SK-N-SH treated with all-trans-retinoic acid at 6 μM for 48 hours (cell line): ENCODE data around the gene ABCC5.

Source experiments
- ATAC-seq: fragments of 200-7000 bp; cut with Tn5 transposase; 3 replicates; pipeline ENCODE4 v1.9.1; 2020; ENCODE audit warnings: mild to moderate bottlenecking, moderate library complexity
- ARNTL ChIP-seq: fragments of 450-650 bp; formaldehyde crosslinking; IDR thresholded peaks from 2 replicates; pipeline ENCODE4 v1.5.0; 2020; ENCODE audit warnings: low read depth, mild to moderate bottlenecking, moderate library complexity, borderline replicate concordance
- BACH2 ChIP-seq: fragments of 250-450 bp; sonication (Bioruptor Pico); IDR thresholded peaks from 2 replicates; pipeline ENCODE4 v1.9.0; 2021; ENCODE audit warnings: mild to moderate bottlenecking, borderline replicate concordance
- CSDC2 ChIP-seq: fragments of 250-450 bp; sonication (Bioruptor Pico); IDR thresholded peaks from 2 replicates; pipeline ENCODE4 v1.5.0; 2020; ENCODE audit warnings: mild to moderate bottlenecking, moderate library complexity
- ESRRG ChIP-seq: fragments of 250-450 bp; sonication (Bioruptor Pico); IDR thresholded peaks from 2 replicates; pipeline ENCODE4 v1.6.1; 2021; ENCODE audit warnings: mild to moderate bottlenecking
- GLIS3 ChIP-seq: fragments of 250-450 bp; sonication (Bioruptor Pico); IDR thresholded peaks from 2 replicates; pipeline ENCODE4 v1.5.0; 2020; ENCODE audit warnings: mild to moderate bottlenecking, moderate library complexity
- OSR1 ChIP-seq: fragments of 250-450 bp; sonication (Bioruptor Pico); IDR thresholded peaks from 2 replicates; pipeline ENCODE4 v1.8.0; 2022; ENCODE audit warnings: moderate library complexity, mild to moderate bottlenecking, inconsistent platforms
- PPARA ChIP-seq: fragments of 250-450 bp; sonication (Bioruptor Pico); IDR thresholded peaks from 2 replicates; pipeline ENCODE4 v1.5.0; 2020; ENCODE audit warnings: mild to moderate bottlenecking, borderline replicate concordance
- RARB ChIP-seq: fragments of 250-450 bp; sonication (Bioruptor Pico); IDR thresholded peaks from 2 replicates; pipeline ENCODE4 v1.8.0; 2021; ENCODE audit warnings: mild to moderate bottlenecking, moderate library complexity
- SNAI2 ChIP-seq: fragments of 250-450 bp; sonication (Bioruptor Pico); IDR thresholded peaks from 2 replicates; pipeline ENCODE4 v1.5.0; 2020; ENCODE audit warnings: mild to moderate bottlenecking, moderate library complexity
- TCF4 ChIP-seq: fragments of 250-450 bp; sonication (Bioruptor Pico); IDR thresholded peaks from 2 replicates; pipeline ENCODE4 v1.8.0; 2021; ENCODE audit warnings: mild to moderate bottlenecking, moderate library complexity, borderline replicate concordance
- TOX ChIP-seq: fragments of 250-450 bp; sonication (Bioruptor Pico); IDR thresholded peaks from 2 replicates; pipeline ENCODE4 v1.8.0; 2021; ENCODE audit warnings: mild to moderate bottlenecking, moderate library complexity, borderline replicate concordance
- ZC3H10 ChIP-seq: fragments of 250-450 bp; sonication (Bioruptor Pico); IDR thresholded peaks from 2 replicates; pipeline ENCODE4 v1.5.1; 2021; ENCODE audit warnings: mild to moderate bottlenecking, moderate library complexity
- ZFP3 ChIP-seq: fragments of 250-450 bp; sonication (Bioruptor Pico); IDR thresholded peaks from 2 replicates; pipeline ENCODE4 v1.5.0; 2020; ENCODE audit warnings: mild to moderate bottlenecking, moderate library complexity
- ZFP30 ChIP-seq: fragments of 450-650 bp; formaldehyde crosslinking; IDR thresholded peaks from 2 replicates; pipeline ENCODE4 v1.5.0; 2022; ENCODE audit warnings: mild to moderate bottlenecking, moderate library complexity
- ZNF565 ChIP-seq: fragments of 450-650 bp; formaldehyde crosslinking; conservative IDR thresholded peaks from 2 replicates; pipeline ENCODE4 v1.5.0; 2020; ENCODE audit warnings: low read depth, mild to moderate bottlenecking, moderate library complexity
- ZNF70 ChIP-seq: fragments of 450-650 bp; formaldehyde crosslinking; IDR thresholded peaks from 2 replicates; pipeline ENCODE4 v1.5.0; 2020; ENCODE audit warnings: mild to moderate bottlenecking, moderate library complexity
- ZNF8 ChIP-seq: fragments of 450-650 bp; formaldehyde crosslinking; IDR thresholded peaks from 2 replicates; pipeline ENCODE4 v1.5.0; 2020; ENCODE audit warnings: mild to moderate bottlenecking, moderate library complexity
- TF ChIP-seq, protein P1 (sequence below): fragments of 250-450 bp; sonication (Bioruptor Pico); IDR thresholded peaks from 2 replicates; pipeline ENCODE4 v1.8.0; 2021; ENCODE audit warnings: low read depth, mild to moderate bottlenecking, moderate library complexity, borderline replicate concordance
- TF ChIP-seq, protein P2 (sequence below): fragments of 250-450 bp; sonication (Bioruptor Pico); IDR thresholded peaks from 2 replicates; pipeline ENCODE4 v1.8.0; 2020; ENCODE audit warnings: mild to moderate bottlenecking, moderate library complexity, borderline replicate concordance
- TF ChIP-seq, protein P3 (sequence below): fragments of 250-450 bp; sonication (Bioruptor Pico); IDR thresholded peaks from 2 replicates; pipeline ENCODE4 v1.5.1; 2021; ENCODE audit warnings: mild to moderate bottlenecking, moderate library complexity
- TF ChIP-seq, protein P4 (sequence below): fragments of 250-450 bp; sonication (Bioruptor Pico); IDR thresholded peaks from 2 replicates; pipeline ENCODE4 v1.5.0; 2020; ENCODE audit warnings: mild to moderate bottlenecking, moderate library complexity

ABCC5 gene

DNA sequence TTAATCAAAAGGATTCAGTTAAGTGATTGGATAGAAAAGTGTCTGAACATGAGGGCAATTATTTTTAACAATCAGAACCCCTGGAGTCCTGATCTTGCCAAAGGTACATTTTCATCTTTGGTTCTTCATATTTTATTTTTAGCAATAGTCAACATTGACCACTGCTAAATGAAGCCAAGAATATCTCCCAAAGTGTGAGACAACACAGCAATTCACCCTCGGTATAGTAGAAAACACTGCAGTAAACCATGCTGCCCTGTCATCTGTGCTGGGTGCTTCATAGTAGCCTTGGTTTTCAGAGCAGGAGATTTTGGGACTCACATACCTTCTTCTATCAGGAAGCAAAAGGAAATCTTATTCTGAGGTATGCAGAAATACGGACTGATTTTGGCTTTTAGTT lies 85.8 kb downstream of the ABCC5 start:
- ATAC-seq, result no peak
- TF ChIP-seq, protein P1, sequence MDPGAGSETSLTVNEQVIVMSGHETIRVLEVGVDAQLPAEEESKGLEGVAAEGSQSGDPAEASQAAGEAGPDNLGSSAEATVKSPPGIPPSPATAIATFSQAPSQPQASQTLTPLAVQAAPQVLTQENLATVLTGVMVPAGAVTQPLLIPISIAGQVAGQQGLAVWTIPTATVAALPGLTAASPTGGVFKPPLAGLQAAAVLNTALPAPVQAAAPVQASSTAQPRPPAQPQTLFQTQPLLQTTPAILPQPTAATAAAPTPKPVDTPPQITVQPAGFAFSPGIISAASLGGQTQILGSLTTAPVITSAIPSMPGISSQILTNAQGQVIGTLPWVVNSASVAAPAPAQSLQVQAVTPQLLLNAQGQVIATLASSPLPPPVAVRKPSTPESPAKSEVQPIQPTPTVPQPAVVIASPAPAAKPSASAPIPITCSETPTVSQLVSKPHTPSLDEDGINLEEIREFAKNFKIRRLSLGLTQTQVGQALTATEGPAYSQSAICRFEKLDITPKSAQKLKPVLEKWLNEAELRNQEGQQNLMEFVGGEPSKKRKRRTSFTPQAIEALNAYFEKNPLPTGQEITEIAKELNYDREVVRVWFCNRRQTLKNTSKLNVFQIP, result no peak
- TF ChIP-seq OSR1 (CRISPR knock-in tag) (no peak), CSDC2 (CRISPR knock-in tag) (no peak), TOX (no peak), GLIS3 (no peak), RARB (no peak)
- TF ChIP-seq, protein P2, sequence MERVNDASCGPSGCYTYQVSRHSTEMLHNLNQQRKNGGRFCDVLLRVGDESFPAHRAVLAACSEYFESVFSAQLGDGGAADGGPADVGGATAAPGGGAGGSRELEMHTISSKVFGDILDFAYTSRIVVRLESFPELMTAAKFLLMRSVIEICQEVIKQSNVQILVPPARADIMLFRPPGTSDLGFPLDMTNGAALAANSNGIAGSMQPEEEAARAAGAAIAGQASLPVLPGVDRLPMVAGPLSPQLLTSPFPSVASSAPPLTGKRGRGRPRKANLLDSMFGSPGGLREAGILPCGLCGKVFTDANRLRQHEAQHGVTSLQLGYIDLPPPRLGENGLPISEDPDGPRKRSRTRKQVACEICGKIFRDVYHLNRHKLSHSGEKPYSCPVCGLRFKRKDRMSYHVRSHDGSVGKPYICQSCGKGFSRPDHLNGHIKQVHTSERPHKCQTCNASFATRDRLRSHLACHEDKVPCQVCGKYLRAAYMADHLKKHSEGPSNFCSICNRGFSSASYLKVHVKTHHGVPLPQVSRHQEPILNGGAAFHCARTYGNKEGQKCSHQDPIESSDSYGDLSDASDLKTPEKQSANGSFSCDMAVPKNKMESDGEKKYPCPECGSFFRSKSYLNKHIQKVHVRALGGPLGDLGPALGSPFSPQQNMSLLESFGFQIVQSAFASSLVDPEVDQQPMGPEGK (CRISPR knock-in tag), result no peak
- TF ChIP-seq, protein P3, sequence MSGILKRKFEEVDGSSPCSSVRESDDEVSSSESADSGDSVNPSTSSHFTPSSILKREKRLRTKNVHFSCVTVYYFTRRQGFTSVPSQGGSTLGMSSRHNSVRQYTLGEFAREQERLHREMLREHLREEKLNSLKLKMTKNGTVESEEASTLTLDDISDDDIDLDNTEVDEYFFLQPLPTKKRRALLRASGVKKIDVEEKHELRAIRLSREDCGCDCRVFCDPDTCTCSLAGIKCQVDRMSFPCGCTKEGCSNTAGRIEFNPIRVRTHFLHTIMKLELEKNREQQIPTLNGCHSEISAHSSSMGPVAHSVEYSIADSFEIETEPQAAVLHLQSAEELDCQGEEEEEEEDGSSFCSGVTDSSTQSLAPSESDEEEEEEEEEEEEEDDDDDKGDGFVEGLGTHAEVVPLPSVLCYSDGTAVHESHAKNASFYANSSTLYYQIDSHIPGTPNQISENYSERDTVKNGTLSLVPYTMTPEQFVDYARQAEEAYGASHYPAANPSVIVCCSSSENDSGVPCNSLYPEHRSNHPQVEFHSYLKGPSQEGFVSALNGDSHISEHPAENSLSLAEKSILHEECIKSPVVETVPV, result no peak

DNA sequence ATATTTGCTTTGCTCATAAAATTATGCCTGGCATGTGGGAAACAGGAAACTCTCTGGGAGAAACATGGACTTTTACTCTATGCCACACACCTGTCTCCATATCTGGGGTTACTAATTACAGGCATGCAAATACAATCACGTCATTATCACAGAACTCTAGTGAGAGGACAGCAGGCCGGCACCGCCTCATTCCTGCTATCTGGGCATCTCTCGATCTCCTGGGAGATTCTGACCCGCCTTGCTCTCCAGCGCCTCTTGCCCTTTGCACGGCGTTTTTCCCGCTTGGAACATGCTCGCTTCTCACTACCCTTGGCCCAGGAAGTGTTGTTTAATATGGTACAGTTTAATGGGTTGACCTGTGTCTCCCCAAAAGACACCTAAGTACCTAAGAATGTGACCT lies 87.6 kb downstream of the ABCC5 start:
- TF ChIP-seq GLIS3 (no peak), SNAI2 (CRISPR knock-in tag) (no peak), RARB (no peak), TCF4 (no peak), ZC3H10 (CRISPR knock-in tag) (no peak), BACH2 (no peak), ZNF8 (CRISPR knock-in tag) (no peak)
- TF ChIP-seq, protein P3, result no peak
- no peak for ATAC-seq

DNA sequence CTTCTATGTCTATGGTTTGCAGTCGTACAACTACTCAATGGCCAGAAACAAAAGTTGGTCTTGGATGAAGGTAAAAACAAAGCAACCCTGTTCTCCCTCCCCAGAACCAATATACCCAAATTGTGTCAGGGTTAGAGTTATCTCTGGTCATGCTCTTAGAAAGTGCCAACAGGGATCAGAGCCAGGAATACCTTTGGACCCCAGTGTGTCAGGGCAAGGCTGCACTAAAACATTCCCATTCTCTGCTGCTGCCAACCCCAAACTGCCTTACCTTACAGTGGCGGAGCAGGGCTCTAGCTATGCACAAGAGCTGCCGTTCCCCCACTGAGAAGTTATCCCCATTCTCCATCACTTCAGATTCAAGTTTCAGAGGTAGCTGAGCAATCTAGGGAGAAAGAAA lies 90.6 kb downstream of the ABCC5 start:
- no peak for ATAC-seq
- TF ChIP-seq ZFP30 (CRISPR knock-in tag), result no peak
- no peak for TF ChIP-seq ZNF70 (CRISPR knock-in tag)
- TF ChIP-seq ZFP3 (CRISPR knock-in tag), result no peak
- TF ChIP-seq PPARA (CRISPR knock-in tag), result no peak
- TF ChIP-seq, protein P1, result no peak
- TF ChIP-seq ARNTL (CRISPR knock-in tag), result no peak
- no peak for TF ChIP-seq RARB
- TF ChIP-seq GLIS3, result no peak
- no peak for TF ChIP-seq CSDC2 (CRISPR knock-in tag)
- TF ChIP-seq, protein P4, sequence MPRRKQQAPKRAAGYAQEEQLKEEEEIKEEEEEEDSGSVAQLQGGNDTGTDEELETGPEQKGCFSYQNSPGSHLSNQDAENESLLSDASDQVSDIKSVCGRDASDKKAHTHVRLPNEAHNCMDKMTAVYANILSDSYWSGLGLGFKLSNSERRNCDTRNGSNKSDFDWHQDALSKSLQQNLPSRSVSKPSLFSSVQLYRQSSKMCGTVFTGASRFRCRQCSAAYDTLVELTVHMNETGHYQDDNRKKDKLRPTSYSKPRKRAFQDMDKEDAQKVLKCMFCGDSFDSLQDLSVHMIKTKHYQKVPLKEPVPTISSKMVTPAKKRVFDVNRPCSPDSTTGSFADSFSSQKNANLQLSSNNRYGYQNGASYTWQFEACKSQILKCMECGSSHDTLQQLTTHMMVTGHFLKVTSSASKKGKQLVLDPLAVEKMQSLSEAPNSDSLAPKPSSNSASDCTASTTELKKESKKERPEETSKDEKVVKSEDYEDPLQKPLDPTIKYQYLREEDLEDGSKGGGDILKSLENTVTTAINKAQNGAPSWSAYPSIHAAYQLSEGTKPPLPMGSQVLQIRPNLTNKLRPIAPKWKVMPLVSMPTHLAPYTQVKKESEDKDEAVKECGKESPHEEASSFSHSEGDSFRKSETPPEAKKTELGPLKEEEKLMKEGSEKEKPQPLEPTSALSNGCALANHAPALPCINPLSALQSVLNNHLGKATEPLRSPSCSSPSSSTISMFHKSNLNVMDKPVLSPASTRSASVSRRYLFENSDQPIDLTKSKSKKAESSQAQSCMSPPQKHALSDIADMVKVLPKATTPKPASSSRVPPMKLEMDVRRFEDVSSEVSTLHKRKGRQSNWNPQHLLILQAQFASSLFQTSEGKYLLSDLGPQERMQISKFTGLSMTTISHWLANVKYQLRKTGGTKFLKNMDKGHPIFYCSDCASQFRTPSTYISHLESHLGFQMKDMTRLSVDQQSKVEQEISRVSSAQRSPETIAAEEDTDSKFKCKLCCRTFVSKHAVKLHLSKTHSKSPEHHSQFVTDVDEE (CRISPR knock-in tag), result no peak
- TF ChIP-seq ESRRG (CRISPR knock-in tag), result no peak
- TF ChIP-seq BACH2, result no peak
- TF ChIP-seq TCF4, result no peak
- TF ChIP-seq ZNF565, result no peak
- no peak for TF ChIP-seq SNAI2 (CRISPR knock-in tag)
- TF ChIP-seq OSR1 (CRISPR knock-in tag), result no peak
- TF ChIP-seq ZNF8 (CRISPR knock-in tag), result no peak
- TF ChIP-seq TOX, result no peak
- TF ChIP-seq, protein P3, result no peak
- TF ChIP-seq, all 23 proteins: peak for 0
